Activated gamma-delta T cell treated with anti-CD3 and anti-CD28 coated beads, Interleukin-2, amount 50 U/mL, for 16 hours (primary cell): ENCODE data around the gene AKAP1.

Experiments used
- DNase-seq: peaks from one replicate; pipeline ENCODE4 v3.0.0-alpha.2; 2020; ENCODE audit warnings: low read depth

Gene AKAP1

GRCh38 chr17:57170866-57171265 lies 85.8 kb downstream of the AKAP1 start:
- no peak for DNase-seq
